Natural killer cell (primary cell): ENCODE data around the gene MYL12A. TPM values are rescaled to one million over a fixed set of nuclear protein-coding genes. Genes with fewer than 3 reads are reported as not detected.

Source experiments
- ATAC-seq, 3 donors: fragments of 150-1000 bp in 2 of 3; fragments of 200-7000 bp in 1 of 3; cut with Tn5 transposase; 1 replicate in 1 of 3; 2 replicates in 2 of 3; pipeline ENCODE4 v1.10.0; 2021; ENCODE audit warnings: mild to moderate bottlenecking in 2 of 3, moderate library complexity in 2 of 3
- DNase-seq, 2 donors: peaks; one replicate each; pipeline versions ENCODE4 v3.0.0 to v3.0.0-alpha.2; 2013 to 2021; ENCODE audit warnings: mixed read lengths in 1 of 2
- H3K27ac ChIP-seq: one replicate; pipeline ENCODE4 v1.5.1; 2013; ENCODE audit warnings: mild to moderate bottlenecking, low read length
- H3K27me3 ChIP-seq: one replicate; pipeline ENCODE4 v1.6.1; 2013; ENCODE audit warnings: low read length; ENCODE audit not compliant: control insufficient read depth, insufficient read depth
- H3K36me3 ChIP-seq: one replicate; pipeline ENCODE4 v1.6.1; 2013; ENCODE audit warnings: low read length; ENCODE audit not compliant: control insufficient read depth, insufficient read depth
- H3K4me1 ChIP-seq: one replicate; pipeline ENCODE4 v1.6.1; 2013; ENCODE audit warnings: low read length; ENCODE audit not compliant: control insufficient read depth, insufficient read depth
- H3K4me3 ChIP-seq: one replicate; pipeline ENCODE4 v1.5.1; 2013; ENCODE audit warnings: low read length
- H3K9me3 ChIP-seq: one replicate; pipeline ENCODE4 v1.6.1; 2013; ENCODE audit warnings: low read length; ENCODE audit not compliant: control insufficient read depth, insufficient read depth
- H3K27ac Mint-ChIP-seq, 2 donors: one replicate each; pipeline ENCODE4 v1.8.0; 2022; ENCODE audit warnings: mild to moderate bottlenecking in 2 of 2, mixed read lengths in 2 of 2, moderate library complexity in 1 of 2
- H3K27me3 Mint-ChIP-seq, 2 donors: one replicate each; pipeline ENCODE4 v1.8.0; 2022; ENCODE audit warnings: low read depth in 2 of 2, mixed read lengths in 2 of 2
- H3K36me3 Mint-ChIP-seq: one replicate; pipeline ENCODE4 v1.8.0; 2022; ENCODE audit warnings: mixed read lengths
- H3K4me1 Mint-ChIP-seq, 2 donors: one replicate each; pipeline ENCODE4 v1.8.0; 2022; ENCODE audit warnings: mixed read lengths in 2 of 2
- H3K4me3 Mint-ChIP-seq: one replicate; pipeline ENCODE4 v1.8.0; 2022; ENCODE audit warnings: mild to moderate bottlenecking, moderate library complexity, mixed read lengths
- H3K9me3 Mint-ChIP-seq, 2 donors: one replicate each; pipeline ENCODE4 v1.8.0; 2022; ENCODE audit warnings: mixed read lengths in 2 of 2
- CTCF ChIP-seq: fragments of 200-600 bp; IDR thresholded peaks from one replicate; pipeline ENCODE4 v1.8.0; 2022; ENCODE audit warnings: antibody characterized with exemption
- WGBS: methylation state at CpG from one replicate; pipeline ENCODE4 v1.1.7; 2013; ENCODE audit warnings: missing lambda C conversion rate; ENCODE audit not compliant: insufficient coverage; 5-methylcytosine and 5-hydroxymethylcytosine counted together
- intact Hi-C: fragments of 100-400 bp; cut with micrococcal nuclease; formaldehyde crosslinking; loops from one replicate; pipeline ENCODE4 v1.14.2; 2022
- total RNA-seq, 4 donors: library from RNA; stranded (reverse); fragments of 120-200 nt in 1 of 4; gene quantifications; one replicate each; pipeline versions ENCODE4 v1.2.3 to v1.2.4, GENCODE V29; 2013 to 2022

MYL12A gene
- total RNA-seq, 3 donors from 2014 or later (not counting 1 experiment from before 2014, with no cell fraction given) = 532 to 652 (median 572) TPM

GRCh38 chr18:3207565-3207964 is 40.0 kb upstream of the MYL12A start:
- no peak overlapping the region for H3K27ac Mint-ChIP-seq
- Histone ChIP-seq H3K36me3 (no peaks in the 10 kb centered on the region), H3K4me1 (no peaks in the 10 kb centered on the region), H3K27me3 (no peaks in the 10 kb centered on the region), H3K4me3 (no peak overlapping the region), H3K27ac (no peak overlapping the region), H3K9me3 (no peaks in the 10 kb centered on the region)
- intact Hi-C loops = no loop called here
- H3K27me3 Mint-ChIP-seq = no peaks in the 10 kb centered on the region
- no peak for TF ChIP-seq CTCF
- DNase-seq (no peak), ATAC-seq (no peak)
- 76% methylated on average over 2 of the region's 2 CpGs for WGBS
- peaks cover 29% of the 10 kb centered on the region for H3K36me3 Mint-ChIP-seq
- H3K4me1 Mint-ChIP-seq = peaks cover 0 to 7% of the 10 kb centered on the region in 2 donors
- H3K9me3 Mint-ChIP-seq = peaks cover 2 to 9% of the 10 kb centered on the region in 2 donors
- no peak overlapping the region for H3K4me3 Mint-ChIP-seq

GRCh38 chr18:3209859-3210569 is 37.6 kb upstream of the MYL12A start:
- Mint-ChIP-seq H3K27me3 (no peaks in the 10 kb centered on the region), H3K9me3 (peaks cover 0 to 2% of the 10 kb centered on the region in 2 donors), H3K4me1 (peaks cover 6 to 16% of the 10 kb centered on the region in 2 donors), H3K36me3 (peaks cover 8% of the 10 kb centered on the region), H3K4me3 (no peak overlapping the region), H3K27ac (peak overlapping the region in 1 of 2 donors; percentile 59)
- TF ChIP-seq CTCF = no peak
- ATAC-seq = peak in 1 of 3 donors; percentile 62
- no peak overlapping the region for H3K27ac ChIP-seq
- no peak for DNase-seq
- no peak overlapping the region for H3K4me3 ChIP-seq
- H3K9me3 ChIP-seq = no peaks in the 10 kb centered on the region
- intact Hi-C loops = no loop called here
- H3K27me3 ChIP-seq = no peaks in the 10 kb centered on the region
- H3K36me3 ChIP-seq = no peaks in the 10 kb centered on the region
- 41% methylated on average over 2 of the region's 4 CpGs for WGBS
- H3K4me1 ChIP-seq = no peaks in the 10 kb centered on the region

- intact Hi-C loops = no loop called here
- TF ChIP-seq CTCF = no peak
- no peak overlapping the region for H3K4me3 Mint-ChIP-seq
These were observed 36.2 kb upstream of the MYL12A start for GRCh38 chr18:3211236-3211992.

More at GRCh38 chr18:3211236-3211992, 36.2 kb upstream of the MYL12A start:
- Mint-ChIP-seq H3K36me3 (no peaks in the 10 kb centered on the region), H3K4me1 (peaks cover 6 to 16% of the 10 kb centered on the region in 2 donors), H3K27me3 (no peaks in the 10 kb centered on the region), H3K27ac (peak overlapping the region in 1 of 2 donors; percentile 36), H3K9me3 (no peaks in the 10 kb centered on the region)
- Histone ChIP-seq H3K36me3 (no peaks in the 10 kb centered on the region), H3K27me3 (no peaks in the 10 kb centered on the region), H3K9me3 (no peaks in the 10 kb centered on the region), H3K4me3 (no peak overlapping the region), H3K4me1 (no peaks in the 10 kb centered on the region), H3K27ac (no peak overlapping the region)
- 88% methylated on average over 5 of the region's 5 CpGs for WGBS
- ATAC-seq (no peak), DNase-seq (no peak)
